Occipital lobe (tissue), 2 donors: Measurements from ENCODE around the gene RFX2. TPM values are rescaled to one million over a fixed set of nuclear protein-coding genes. Genes with fewer than 3 reads are reported as not detected.
"Not testable (repeated sequence)": the region's sequence is repeated elsewhere in the genome, so short reads cannot be mapped to it uniquely, and the experiment has no call there.

Experiments
- DNase-seq: peaks from one replicate; lab custom pipeline; 2025; lab: John Stamatoyannopoulos, UW
- total RNA-seq: library from RNA; depleted of rRNA; stranded (reverse); fragments of >200 nt; gene quantifications from one replicate; pipeline ENCODE4 v1.2.3, GENCODE V29; 2014

Gene RFX2
- total RNA-seq, 1 donor from 2014 or later, result 5.6 TPM

- no peak for DNase-seq
Observed at GRCh38 chr19:6014551-6015135, 95.7 kb downstream of the RFX2 start.

DNA sequence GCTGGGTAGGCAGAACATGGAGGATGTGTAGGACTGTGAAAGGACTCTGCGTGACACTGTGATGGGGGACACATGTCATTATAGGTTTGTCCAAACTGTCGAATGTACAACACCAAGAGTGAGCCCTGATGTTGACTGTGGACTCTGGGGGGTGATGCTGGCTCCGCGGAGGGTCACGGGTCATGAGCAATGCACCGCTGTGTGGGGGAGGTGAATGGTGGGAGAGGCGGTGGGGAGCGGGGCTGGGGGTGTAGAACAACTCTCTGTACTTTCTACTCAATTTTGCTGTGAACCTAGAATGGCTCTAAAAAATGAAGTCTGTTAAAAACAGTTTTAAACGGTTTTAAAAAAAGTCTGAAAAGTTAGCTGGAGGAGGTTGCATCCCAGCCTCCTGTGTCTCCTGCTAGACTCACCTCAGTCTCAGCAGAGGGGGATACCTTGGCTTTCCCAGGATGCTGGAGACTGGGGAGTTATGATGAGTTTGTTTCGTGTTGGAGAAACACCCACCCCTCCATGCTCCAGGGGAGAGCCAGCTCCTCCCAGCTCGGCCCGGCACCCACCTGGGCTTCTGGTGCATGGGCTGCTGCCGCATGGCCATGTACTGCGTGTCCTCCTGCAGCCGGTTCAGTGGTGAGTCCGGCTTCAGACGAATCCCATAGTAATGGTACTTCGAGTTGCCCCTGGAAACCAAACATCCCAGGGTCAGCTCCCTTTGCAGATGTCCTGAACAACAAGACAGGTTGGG, 97.7 kb downstream of the RFX2 start:
- DNase-seq, result no peak

- no peak for DNase-seq
Observed at GRCh38 chr19:6011794-6012193, 98.5 kb downstream of the RFX2 start.

DNA sequence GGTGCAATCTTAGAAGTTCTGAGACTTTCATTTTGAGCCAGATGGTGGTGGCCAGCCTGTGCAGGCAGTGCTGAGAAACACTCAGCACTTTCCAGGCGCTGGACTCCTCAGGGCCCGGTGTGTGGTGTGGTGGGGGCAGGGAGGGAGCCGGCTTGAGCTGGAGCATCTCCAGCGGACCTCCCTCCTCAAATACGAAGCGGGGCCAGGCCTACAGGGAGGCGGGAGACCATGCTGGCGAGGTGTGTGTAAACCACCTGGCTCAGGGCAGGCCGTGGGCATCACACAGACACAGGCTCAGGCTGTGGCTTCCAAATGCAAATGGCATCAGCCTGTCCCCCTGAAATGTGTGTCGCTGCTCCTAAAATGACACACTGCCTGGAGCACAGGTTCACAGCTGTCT, 99.1 kb downstream of the RFX2 start:
- DNase-seq, result no peak

DNA sequence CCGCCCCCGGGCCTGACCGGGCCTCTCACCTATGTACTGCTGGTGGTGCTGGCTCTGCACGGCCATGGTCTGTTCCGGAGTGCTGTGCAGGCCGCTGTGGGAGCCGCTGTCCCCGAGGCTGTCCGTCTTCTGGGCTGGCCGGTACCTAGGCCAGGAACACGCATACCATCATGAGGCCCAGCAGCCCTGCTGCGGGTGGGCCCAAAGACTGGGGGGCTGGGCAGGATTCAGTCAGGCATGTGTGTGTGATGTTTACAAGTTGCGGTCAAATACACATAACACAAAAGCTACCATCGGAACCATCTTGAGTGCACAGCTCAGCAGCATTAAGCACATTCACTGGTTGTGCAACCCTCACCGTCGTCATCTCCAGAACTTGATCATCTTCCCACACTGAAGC, 100.2 kb downstream of the RFX2 start:
- DNase-seq, result no peak

- no peak for DNase-seq
Observed at GRCh38 chr19:6007866-6008265, 102.4 kb downstream of the RFX2 start.

- no peak for DNase-seq
Observed at GRCh38 chr19:6006896-6007295, 103.4 kb downstream of the RFX2 start.

- DNase-seq, result not testable (repeated sequence)
Observed at GRCh38 chr19:6006070-6006446, 104.2 kb downstream of the RFX2 start.

- DNase-seq, result no peak
Observed at GRCh38 chr19:6005321-6006069, 104.8 kb downstream of the RFX2 start.

GRCh38 chr19:6003976-6004375, 106.3 kb downstream of the RFX2 start:
- no peak for DNase-seq

DNA sequence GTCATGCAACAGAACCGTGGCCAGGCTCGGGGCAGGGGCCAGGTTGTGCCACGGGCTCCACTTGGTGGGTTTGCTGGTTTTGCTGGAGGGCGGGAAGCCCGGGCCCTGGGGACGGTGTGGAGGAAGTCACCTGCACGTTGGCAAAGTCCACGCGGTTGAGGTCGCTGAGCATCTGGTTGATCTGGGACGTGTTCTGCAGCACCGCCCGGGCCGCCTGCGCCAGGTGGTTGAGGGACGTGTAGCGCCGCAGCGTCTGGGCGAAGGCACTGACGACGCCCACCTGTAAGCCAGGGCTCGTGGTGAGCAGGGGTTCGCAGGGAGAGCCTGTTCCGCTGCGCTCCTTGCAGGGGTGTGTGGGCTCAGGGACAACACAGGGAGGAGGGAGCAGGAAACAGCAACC, 107.7 kb downstream of the RFX2 start:
- DNase-seq, result no peak

DNA sequence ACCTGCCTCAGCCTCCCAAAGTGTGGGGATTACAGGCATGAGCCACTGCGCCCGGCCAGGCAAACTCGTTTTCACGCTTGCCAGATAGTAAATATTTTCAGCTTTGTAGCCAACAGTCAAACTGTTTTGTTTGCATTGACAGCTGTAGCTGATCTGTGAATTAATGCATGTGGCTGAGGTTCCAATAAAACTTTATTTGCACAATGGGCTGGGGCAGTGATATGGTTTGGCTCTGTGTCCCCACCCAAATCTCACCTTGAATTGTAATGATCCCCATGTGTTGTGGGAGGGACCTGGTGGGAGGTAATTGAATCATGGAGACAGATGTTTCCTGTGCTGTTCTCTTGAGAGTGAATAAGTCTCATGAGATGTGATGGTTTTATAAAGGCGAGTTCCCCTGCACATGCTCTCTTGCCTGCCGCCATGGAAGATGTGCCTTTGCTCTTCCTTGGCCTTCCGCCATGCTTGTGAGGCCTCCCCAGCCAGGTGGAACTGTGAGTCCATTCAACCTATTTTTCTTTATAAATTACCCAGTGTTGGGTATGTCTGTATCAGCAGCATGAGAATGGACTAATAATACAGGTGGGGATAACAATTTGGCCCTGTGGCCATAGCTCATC, 110.0 kb downstream of the RFX2 start:
- no peak for DNase-seq

GRCh38 chr19:5999693-6000092, 110.6 kb downstream of the RFX2 start:
- no peak for DNase-seq

DNA sequence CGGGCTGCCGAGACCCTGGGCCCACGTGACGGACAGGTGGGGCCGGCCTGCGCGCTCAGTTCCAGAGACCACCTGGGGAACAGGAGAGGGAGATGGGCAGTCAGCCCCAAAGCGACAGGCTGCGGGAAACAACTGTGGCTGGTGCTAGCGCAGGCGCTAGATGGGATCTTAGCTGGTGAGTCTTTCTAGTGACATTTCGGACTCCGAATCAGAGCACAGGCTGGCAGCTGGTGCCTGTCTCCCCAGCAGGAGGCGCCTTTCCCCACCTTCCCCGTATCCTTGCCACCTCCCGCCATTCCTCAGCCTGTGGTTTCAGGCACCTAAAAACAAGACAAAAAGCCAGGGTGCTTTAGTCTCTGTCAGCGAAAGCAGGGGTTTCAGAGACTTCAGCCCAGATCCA, 112.9 kb downstream of the RFX2 start:
- DNase-seq, result no peak

DNA sequence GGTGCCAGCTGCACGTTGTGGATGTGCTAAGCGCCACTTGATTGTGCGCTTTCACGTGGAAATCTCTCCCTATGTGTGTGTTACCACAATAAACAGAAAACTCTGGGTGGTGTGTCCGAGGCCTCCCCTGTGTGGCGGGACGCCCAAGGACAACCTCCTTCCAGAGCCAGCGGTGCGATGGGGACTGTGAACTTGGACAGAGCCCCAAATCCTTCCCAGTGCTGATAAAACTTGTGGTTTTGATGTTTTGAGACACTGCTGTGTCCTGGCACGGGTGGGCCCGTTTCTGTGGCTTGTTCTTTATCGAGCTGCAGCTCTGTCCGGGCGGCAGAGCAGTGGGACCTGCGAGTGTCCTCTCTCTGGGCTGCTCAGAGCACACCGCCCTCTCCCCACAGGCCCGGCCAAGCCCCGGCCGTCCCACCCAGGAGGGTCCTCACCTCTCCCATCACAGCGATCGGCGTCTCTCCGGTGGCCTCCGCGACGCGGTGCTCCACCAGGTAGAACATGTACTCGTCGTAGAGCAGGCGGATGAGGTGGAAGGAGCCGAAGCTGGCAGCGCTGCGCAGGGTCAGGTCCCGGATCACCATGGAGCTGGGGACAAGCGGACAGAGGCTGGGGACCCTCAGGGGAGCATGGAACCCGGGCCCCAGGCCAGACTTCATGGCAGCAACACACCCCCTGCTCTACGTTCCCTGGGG, 113.5 kb downstream of the RFX2 start:
- DNase-seq, result no peak

GRCh38 chr19:5996102-5996501, 114.2 kb downstream of the RFX2 start:
- DNase-seq, result no peak

DNA sequence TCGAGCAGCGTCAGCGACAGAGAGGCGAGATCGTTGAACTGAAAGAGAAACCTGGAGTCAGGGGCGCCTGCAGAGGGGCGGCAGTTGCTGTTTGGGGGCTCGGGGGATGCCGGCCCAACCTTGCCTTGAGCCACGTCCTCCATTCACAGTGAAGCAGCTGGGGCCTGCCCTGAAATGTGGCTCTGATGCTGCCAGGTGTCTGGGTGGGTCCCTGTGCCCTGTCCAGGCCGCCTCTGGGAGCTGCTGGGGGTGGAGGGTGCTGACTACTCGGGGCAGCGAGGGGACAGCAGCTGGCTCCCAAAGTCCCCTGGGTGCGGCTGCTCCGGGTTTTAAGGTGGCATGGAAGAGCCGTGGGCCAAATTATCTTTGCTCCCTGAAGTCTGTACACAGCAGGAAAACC, 114.7 kb downstream of the RFX2 start:
- no peak for DNase-seq

GRCh38 chr19:5994405-5995165, 115.7 kb downstream of the RFX2 start:
- no peak for DNase-seq

DNA sequence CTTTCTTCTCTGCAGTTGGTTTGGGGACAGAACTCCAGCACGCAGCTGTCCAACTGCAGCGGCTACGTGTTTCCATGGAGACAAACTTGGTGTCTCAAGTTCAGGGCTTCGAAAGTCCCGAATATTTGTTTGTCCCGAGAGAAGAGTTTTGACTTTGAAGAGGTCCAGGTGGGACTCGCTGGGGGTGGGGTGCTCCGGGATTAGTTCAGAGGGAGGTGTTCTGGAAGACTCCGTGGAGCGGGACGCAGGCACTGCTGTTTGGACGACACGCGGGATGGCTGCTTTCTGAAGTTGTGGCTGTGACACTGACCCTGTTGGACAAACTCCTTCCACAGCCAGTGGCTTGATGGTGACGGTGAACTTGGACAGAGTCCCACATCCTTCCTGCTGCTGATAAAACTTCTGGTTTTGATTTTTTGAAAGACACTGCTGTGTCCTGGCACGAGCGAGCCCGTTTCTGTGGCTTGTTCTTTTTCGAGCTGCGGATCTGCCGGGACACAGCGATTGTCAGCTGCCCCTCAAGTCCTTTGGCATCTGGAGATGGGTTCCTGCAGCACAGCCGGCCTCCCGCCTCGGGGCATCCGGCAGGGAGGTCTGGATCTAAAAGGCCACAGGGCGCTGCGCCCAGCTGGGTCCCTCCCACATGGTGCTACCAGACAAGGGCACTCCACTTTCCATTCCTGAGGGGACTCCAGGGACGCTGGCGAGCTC, 116.5 kb downstream of the RFX2 start:
- no peak for DNase-seq

DNA sequence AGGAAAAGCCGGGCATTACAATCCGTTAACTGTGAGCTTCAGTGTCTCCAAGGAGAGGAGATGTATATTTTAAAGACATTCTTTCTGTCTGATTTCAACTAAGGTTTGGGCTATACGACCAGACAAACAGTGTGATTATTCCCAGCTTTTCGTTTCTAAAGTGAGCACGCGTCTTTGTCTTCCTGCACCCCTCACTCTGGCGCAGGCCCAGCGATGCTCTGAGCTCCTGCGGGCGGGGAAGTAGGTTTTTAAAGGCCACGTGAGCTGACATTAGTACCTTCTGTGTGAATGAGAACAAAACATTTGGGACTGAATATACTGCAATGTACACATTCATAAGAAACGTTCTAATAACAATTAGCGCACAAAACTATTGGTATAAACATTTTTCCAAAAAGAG, 117.1 kb downstream of the RFX2 start:
- DNase-seq, result no peak
